ENCODE data around the gene ECM2.

DNA sequence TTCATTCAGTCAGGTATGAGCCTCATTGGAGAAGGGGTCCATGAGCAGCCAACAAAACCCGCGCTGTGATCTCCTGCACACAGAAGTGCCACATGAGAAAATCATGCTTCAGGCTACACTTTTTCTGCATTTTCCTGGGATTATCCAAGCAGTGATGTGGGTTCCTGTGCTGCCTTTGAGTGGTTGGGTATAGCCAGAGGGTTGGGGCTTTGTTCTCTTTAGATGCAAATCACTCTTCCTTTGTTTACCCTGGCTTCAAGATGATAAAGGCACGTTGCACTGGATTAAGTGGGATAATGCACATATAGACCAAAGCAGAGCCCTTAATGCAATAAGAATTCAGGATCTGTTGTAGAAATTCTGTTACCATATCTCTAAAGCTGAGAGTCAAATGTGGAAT is 18.7 kb downstream of the ECM2 start:
- TF ChIP-seq POLR2A (IDR thresholded peaks at IDR 0.05), result no peak
- no peak for TF ChIP-seq CTCF (IDR thresholded peaks at IDR 0.05)
- TF ChIP-seq POLR2AphosphoS5 (IDR thresholded peaks at IDR 0.05), result no peak
